Testis (tissue), 3 donors: Measurements from ENCODE around the gene CLCN7. TPM values are rescaled to one million over a fixed set of nuclear protein-coding genes. Genes with fewer than 3 reads are reported as not detected.

ENCODE experiments used
- DNase-seq: peaks from one replicate; pipeline ENCODE4 v3.0.0-alpha.2; 2019
- H3K27ac ChIP-seq, 2 donors: fragments of 200-600 bp; sonication (generic); one replicate each; pipeline ENCODE4 v1.5.1; 2019
- H3K27me3 ChIP-seq: fragments of 200-600 bp; sonication (generic); one replicate; pipeline ENCODE4 v1.5.1; 2019
- H3K36me3 ChIP-seq: fragments of 200-600 bp; sonication (generic); one replicate; pipeline ENCODE4 v1.5.1; 2017; ENCODE audit warnings: low read depth; ENCODE audit errors: missing control alignments
- H3K4me1 ChIP-seq: fragments of 200-600 bp; sonication (generic); one replicate; pipeline ENCODE4 v1.5.1; 2019
- H3K4me3 ChIP-seq, 2 donors: fragments of 200-600 bp; sonication (generic); one replicate each; pipeline ENCODE4 v1.5.1; 2017 to 2019
- H3K9me3 ChIP-seq: fragments of 200-600 bp; sonication (generic); one replicate; pipeline ENCODE4 v1.5.1; 2017
- POLR2A ChIP-seq: fragments of 450-650 bp; IDR thresholded peaks from one replicate; pipeline ENCODE4 v1.6.1; 2017; ENCODE audit warnings: antibody characterized with exemption, mild to moderate bottlenecking, moderate library complexity
- WGBS, 2 donors: methylation state at CpG; one replicate each; pipeline ENCODE4 v1.1.5; 2018; 5-methylcytosine and 5-hydroxymethylcytosine counted together
- intact Hi-C: fragments of 100-400 bp; cut with DNase I; formaldehyde crosslinking; loops from one replicate; pipeline ENCODE4 v1.15.1; 2023; ENCODE audit warnings: low total_unique reads
- polyA plus RNA-seq: library from polyadenylated mRNA; stranded (reverse); fragments of 350-450 nt; fragmentation: Illumina TruSeq; extraction: RNeasy Lipid Tissue Mini Kit (QIAGEN cat#74804); gene quantifications from one replicate; pipeline ENCODE4 v1.2.3, GENCODE V29; 2014; ENCODE audit warnings: low read depth, low replicate concordance; ENCODE audit not compliant: insufficient read depth
- total RNA-seq, 2 donors: library from RNA; depleted of rRNA; stranded (reverse); fragments of >200 nt; gene quantifications; one replicate each; pipeline ENCODE4 v1.2.3, GENCODE V29; 2016
- TF ChIP-seq, protein P1 (sequence below), 3 experiments: fragments of 450-650 bp in 2 of 3; fragments of 200-600 bp in 1 of 3; sonication (generic) in 1 of 3; IDR thresholded peaks; one replicate each; pipeline ENCODE4 v1.5.1; 2016 to 2019; ENCODE audit warnings: antibody characterized with exemption in 3 of 3, mild to moderate bottlenecking in 2 of 3, moderate library complexity in 1 of 3

The CLCN7 gene
- total and polyA plus RNA-seq, 3 donors from 2014 or later, result 79.6 to 160 (median 152) TPM

DNA sequence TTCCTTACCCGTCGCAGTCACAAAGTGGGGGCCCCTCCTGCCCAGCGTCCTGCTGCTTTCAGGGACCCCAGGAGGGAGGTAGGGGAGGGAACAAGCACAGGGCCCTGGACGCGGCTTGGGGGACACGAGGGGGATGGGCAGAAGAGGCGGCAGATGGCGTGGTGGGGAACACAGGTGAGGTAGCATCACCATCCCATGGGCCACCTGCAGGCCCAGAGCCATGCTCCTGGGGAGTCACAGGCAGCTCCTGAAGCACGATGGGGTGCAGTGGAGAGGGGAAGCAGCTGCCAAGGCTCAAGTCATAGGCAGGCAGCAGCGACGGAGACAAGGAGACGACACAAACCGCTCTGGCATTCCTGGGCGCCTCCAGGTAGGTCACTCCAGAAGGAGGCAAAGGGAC is 71.1 kb downstream of the CLCN7 start:
- Histone ChIP-seq H3K4me3 (no peak overlapping the region), H3K36me3 (no peaks in the 10 kb centered on the region), H3K4me1 (peaks cover 14% of the 10 kb centered on the region), H3K9me3 (no peaks in the 10 kb centered on the region), H3K27me3 (no peaks in the 10 kb centered on the region), H3K27ac (no peak overlapping the region)
- DNase-seq, result no peak
- intact Hi-C loops, result no loop called here
- WGBS, 2 donors, result 91 to 93% methylated on average over 14 of the region's 14 CpGs
- TF ChIP-seq, protein P1, sequence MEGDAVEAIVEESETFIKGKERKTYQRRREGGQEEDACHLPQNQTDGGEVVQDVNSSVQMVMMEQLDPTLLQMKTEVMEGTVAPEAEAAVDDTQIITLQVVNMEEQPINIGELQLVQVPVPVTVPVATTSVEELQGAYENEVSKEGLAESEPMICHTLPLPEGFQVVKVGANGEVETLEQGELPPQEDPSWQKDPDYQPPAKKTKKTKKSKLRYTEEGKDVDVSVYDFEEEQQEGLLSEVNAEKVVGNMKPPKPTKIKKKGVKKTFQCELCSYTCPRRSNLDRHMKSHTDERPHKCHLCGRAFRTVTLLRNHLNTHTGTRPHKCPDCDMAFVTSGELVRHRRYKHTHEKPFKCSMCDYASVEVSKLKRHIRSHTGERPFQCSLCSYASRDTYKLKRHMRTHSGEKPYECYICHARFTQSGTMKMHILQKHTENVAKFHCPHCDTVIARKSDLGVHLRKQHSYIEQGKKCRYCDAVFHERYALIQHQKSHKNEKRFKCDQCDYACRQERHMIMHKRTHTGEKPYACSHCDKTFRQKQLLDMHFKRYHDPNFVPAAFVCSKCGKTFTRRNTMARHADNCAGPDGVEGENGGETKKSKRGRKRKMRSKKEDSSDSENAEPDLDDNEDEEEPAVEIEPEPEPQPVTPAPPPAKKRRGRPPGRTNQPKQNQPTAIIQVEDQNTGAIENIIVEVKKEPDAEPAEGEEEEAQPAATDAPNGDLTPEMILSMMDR (IDR thresholded peaks at IDR 0.05), result no peak
- no peak for TF ChIP-seq POLR2A

DNA sequence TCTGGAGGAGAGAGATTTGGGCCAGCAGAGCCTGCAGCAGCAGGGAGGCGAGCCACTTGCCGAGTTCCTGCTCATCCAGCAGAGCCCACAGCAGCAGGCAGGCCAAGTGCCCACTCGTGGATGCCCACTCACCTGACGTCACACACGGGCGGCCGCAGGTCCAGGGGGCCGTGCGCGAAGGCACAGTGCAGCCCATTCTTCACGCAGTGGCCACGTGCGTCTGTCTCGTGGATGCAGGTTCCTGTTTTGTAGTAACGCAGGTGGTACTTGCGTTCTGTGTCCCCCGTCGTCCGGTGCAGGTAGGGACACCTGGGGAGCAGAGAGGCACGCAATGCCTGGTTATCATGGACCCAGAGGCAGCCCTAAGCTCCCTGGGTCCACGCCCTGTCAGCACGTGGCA is 71.8 kb downstream of the CLCN7 start:
- WGBS, 2 donors, result 92 to 95% methylated on average over 12 to 22 of the region's 22 CpGs
- intact Hi-C loops, result no loop called here
- Histone ChIP-seq H3K27me3 (no peaks in the 10 kb centered on the region), H3K4me3 (no peak overlapping the region), H3K4me1 (peaks cover 9% of the 10 kb centered on the region), H3K36me3 (no peaks in the 10 kb centered on the region), H3K27ac (no peak overlapping the region), H3K9me3 (no peaks in the 10 kb centered on the region)
- no peak for TF ChIP-seq POLR2A
- TF ChIP-seq, protein P1 (IDR thresholded peaks at IDR 0.05), result no peak
- no peak for DNase-seq

DNA sequence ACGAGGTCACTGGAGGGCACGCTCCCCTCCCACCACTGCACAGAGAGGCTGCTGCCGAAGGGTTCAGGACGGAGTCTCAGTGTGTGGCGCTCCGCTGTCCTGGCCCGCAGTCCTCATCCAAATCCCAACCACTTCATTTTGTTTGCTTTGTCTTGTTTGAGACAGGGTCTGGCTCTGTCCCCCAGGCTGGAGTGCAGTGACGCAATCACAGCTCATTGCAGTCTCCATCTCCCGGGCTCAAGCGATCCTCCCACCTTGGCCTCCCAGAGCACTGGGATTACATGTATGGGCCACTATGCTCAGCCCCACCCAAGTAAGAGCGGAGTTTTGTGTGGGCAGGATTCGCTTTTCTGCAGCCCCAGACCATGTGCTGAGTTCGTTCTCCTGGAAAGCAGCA is 73.1 kb downstream of the CLCN7 start:
- H3K27ac ChIP-seq, result no peak overlapping the region
- no peak for TF ChIP-seq POLR2A
- TF ChIP-seq, protein P1 (IDR thresholded peaks at IDR 0.05), result no peak
- no peak overlapping the region for H3K4me3 ChIP-seq
- no peaks in the 10 kb centered on the region for H3K36me3 ChIP-seq
- no peak for DNase-seq
- no peaks in the 10 kb centered on the region for H3K4me1 ChIP-seq
- WGBS, 2 donors, result 92 to 95% methylated on average over 9 to 13 of the region's 13 CpGs
- intact Hi-C loops, result no loop called here
- H3K27me3 ChIP-seq, result no peaks in the 10 kb centered on the region
- H3K9me3 ChIP-seq, result no peaks in the 10 kb centered on the region

DNA sequence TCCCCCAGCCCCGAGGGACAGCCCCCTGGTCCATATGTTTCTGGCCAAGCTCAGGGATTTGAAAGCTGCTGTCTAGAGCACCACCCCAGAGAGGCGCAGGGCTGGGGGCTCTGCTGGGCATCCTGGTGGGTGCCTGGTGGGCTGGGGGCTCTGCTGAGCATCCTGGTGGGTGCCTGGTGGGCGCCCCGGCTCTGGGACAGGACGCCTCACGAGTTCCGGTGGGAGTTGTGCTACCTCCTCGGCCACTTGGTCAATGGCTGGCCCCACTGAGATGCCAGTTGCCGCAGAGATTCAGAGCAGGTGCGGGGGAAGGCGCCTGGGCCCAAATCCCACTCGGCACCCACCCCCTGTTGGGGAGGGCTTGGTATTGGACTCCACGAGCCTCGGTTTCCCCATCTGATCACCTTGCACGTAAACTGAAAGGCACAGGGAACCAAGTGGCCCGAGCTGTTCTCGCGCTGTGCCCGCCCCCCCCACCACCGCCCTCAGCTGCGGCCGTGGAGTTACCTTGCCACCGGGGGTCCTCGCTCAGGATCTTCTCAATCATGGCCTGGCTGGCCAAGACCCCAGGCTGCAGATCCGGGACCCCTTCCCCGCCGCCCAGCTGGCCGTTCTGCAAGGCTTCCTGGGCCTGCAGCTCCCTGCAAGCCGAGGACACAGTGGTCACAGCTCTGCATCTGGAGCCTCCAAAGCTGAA is 73.6 kb downstream of the CLCN7 start:
- H3K27me3 ChIP-seq, result no peaks in the 10 kb centered on the region
- H3K4me3 ChIP-seq, result no peak overlapping the region
- H3K4me1 ChIP-seq, result no peaks in the 10 kb centered on the region
- no peaks in the 10 kb centered on the region for H3K36me3 ChIP-seq
- H3K27ac ChIP-seq, result no peak overlapping the region
- no peak for DNase-seq
- 92 to 93% methylated on average over 17 to 29 of the region's 29 CpGs for WGBS, 2 donors
- TF ChIP-seq POLR2A, result no peak
- TF ChIP-seq, protein P1 (IDR thresholded peaks at IDR 0.05), result no peak
- no peaks in the 10 kb centered on the region for H3K9me3 ChIP-seq
- intact Hi-C loops, result no loop called here
